VCaP (cell line): ENCODE data around the gene CARD8.
A peak's percentile ranks its signal among the peaks of the same experiment; 100 is the strongest.

ENCODE experiments used
- H3K27ac ChIP-seq: fragments of 450-650 bp; 2 replicates; pipeline ENCODE4 v1.5.1; 2017
- CTCF ChIP-seq: fragments of 450-650 bp; conservative IDR thresholded peaks from 2 replicates; pipeline ENCODE4 v1.5.1; 2017; ENCODE audit warnings: mild to moderate bottlenecking, moderate library complexity

CARD8 gene

GRCh38 chr19:48255376-48256303 lies at the start of gene CARD8:
Gene CARD8 (minus strand): TSS chr19:48255912. CDS start chr19:48241020, 14,892 bp downstream.
- H3K27ac ChIP-seq = peak within 1 kb of the TSS; percentile 93
- no peak for TF ChIP-seq CTCF

- H3K27ac ChIP-seq = no peak overlapping the region
- TF ChIP-seq CTCF = no peak
These were observed 48.2 kb upstream of the CARD8 start for GRCh38 chr19:48303866-48304265.

- H3K27ac ChIP-seq = no peak overlapping the region
- no peak for TF ChIP-seq CTCF
These were observed 47.7 kb upstream of the CARD8 start for GRCh38 chr19:48303367-48303766.

GRCh38 chr19:48302600-48302959 lies 46.9 kb upstream of the CARD8 start:
- TF ChIP-seq CTCF = no peak
- H3K27ac ChIP-seq = no peak overlapping the region

GRCh38 chr19:48301886-48302599 lies 46.3 kb upstream of the CARD8 start:
- TF ChIP-seq CTCF = no peak
- no peak overlapping the region for H3K27ac ChIP-seq

- no peak for TF ChIP-seq CTCF
- no peak overlapping the region for H3K27ac ChIP-seq
These were observed 42.3 kb upstream of the CARD8 start for GRCh38 chr19:48297975-48298374.

- no peak for TF ChIP-seq CTCF
These were observed 41.4 kb upstream of the CARD8 start for GRCh38 chr19:48296963-48297734.

More at GRCh38 chr19:48296963-48297734, 41.4 kb upstream of the CARD8 start:
- H3K27ac ChIP-seq = no peak overlapping the region
